Right renal cortex interstitium (tissue), 3 donors: ENCODE results near the gene CLSTN2. TPM values are rescaled to one million over a fixed set of nuclear protein-coding genes. Genes with fewer than 3 reads are reported as not detected.

Experiments
- DNase-seq, 3 donors: peaks; one replicate each; pipeline ENCODE4 v3.0.0-alpha.2; 2013; ENCODE audit warnings: low read depth in 3 of 3, low spot score in 2 of 3
- polyA plus RNA-seq, 3 donors: library from polyadenylated mRNA; unstranded; fragments of 120-200 nt; gene quantifications; one replicate each; pipeline ENCODE4 v1.2.1, GENCODE V29; 2013; ENCODE audit not compliant: insufficient read length in 3 of 3

The CLSTN2 gene
- polyA plus RNA-seq, 3 donors: 1.5 to 1.9 (median 1.5) TPM

- no peak for DNase-seq
These were observed 208.5 kb downstream of the CLSTN2 start for GRCh38 chr3:140143367-140144069.

- DNase-seq: no peak
These were observed 210.5 kb downstream of the CLSTN2 start for GRCh38 chr3:140145528-140145927.

DNA sequence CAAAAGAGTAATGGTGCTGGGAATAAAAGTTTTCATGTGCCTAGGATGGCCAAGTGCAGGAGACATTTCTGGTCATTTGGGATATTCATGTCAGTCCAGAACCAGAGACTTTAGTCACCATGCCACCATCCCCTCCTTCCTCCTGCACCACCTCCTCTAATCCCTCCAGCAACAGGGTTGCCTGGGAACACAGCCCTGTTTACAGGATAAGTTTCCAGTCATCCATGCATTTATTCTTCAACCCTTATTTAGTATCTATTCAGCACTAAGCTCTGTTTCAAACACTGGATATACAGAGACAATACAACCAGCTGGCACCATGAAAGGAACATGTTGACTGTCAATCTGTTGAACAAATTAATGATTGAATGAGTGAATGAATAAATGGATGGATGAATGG is 211.7 kb downstream of the CLSTN2 start:
- no peak for DNase-seq

- DNase-seq: no peak
These were observed 213.0 kb downstream of the CLSTN2 start for GRCh38 chr3:140147965-140148490.

DNA sequence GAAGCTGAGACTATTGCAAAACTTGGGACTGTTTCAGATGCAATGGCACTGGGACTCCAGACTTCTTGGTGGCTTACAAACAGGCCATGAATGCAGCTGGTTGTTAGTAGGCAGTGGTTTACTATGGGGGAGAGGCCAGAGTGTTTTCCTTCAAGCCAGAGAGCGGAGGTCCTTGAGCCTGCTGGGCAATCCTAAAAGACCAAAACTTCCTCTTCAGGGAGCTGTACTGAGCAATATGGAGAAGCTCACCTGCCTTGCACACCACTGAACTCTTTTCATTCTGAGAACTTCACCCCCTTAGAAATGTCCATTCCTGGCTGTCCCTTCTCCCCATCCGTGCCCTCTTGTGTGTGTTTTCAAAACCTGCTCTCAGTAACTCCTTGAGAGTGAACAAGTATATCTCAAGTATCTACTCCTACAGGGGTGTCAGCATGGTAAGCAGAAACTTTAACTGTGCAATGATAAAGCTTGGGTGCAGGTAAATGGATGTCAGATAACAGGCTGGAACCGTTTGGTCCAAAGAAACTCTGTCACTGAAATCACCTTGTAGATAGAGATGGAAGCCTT is 213.9 kb downstream of the CLSTN2 start:
- DNase-seq: no peak

- DNase-seq: no peak
These were observed 216.3 kb downstream of the CLSTN2 start for GRCh38 chr3:140151321-140151720.

GRCh38 chr3:140152851-140153639 is 218.1 kb downstream of the CLSTN2 start:
- no peak for DNase-seq

DNA sequence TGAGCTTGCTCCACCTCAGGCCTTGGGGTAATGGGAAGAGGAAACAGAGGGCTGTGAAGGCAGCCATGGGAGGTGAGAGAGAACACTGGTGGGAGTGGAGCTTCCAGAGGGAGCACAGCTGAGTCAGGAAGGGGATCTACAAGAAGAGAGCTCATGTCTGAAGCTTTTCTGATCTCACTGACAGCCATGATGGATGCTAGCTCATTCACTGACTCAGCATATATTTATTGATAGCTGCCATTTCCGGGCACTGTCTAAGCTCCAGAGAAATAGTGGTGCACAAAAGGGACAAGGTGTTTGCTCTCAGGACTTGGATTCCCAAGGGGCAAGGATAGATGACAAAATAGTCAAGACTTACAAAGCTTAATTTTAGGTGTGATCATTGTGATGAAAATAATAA is 218.8 kb downstream of the CLSTN2 start:
- DNase-seq: no peak

DNA sequence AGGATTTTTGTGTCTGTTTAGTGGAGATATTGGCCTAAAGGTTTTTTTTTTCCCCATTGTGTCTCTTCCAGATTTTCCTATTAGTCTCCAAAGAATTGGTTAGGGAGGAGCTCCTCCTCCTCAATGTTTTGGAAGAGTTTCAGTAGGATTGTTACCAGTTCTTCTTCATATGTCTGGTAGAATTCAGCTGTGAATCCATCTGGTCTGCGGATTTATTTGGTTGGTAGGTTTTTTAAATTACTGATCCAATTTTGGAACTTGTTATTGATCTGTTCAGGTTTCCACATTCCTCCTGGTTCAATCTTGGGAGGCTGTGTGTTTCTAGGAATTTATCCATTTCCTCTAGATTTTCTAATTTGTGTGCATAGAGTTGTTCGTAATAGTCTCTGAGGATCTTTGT is 222.2 kb downstream of the CLSTN2 start:
- no peak for DNase-seq

- DNase-seq: no peak
These were observed 224.7 kb downstream of the CLSTN2 start for GRCh38 chr3:140159646-140160045.

DNA sequence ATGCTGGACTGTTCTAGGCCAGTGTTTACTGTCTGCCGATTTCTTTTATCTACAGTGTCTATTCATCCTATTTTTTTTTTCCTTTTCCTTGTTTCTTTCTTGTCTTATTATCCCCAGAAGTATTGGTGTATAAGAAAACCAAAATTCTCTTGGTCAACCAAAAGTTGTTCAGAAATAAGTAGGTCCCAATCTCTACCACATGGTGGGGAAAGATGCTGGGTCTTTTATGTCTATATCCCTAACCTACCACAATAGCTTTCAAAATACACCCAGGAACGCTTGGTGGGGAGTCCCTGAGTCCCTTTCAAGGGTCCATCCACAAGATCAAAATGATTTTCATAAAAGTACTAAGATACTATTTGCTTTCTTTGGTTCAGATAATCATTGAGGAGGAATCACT is 225.6 kb downstream of the CLSTN2 start:
- no peak for DNase-seq

DNA sequence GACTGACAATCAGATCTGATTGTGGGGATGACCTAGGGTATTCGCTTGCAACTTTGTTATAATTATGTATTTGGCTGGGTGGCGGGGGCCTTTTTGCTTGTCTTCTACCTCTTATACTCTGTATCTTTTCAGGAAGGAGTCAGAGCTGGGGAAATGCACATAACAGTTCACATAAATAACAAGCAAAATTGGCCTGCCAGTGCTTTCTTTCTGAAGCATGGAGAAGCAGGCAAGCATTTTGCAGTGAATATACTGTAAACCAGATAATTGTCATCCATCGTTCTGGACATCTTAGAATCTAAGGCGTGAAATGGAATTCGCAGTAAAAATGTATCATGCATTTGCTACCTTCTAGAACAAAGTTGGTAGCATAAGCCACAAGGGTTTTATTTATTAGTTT is 227.6 kb downstream of the CLSTN2 start:
- DNase-seq: no peak

GRCh38 chr3:140163159-140163763 is 228.3 kb downstream of the CLSTN2 start:
- DNase-seq: no peak

- DNase-seq: no peak
These were observed 229.2 kb downstream of the CLSTN2 start for GRCh38 chr3:140164156-140164555.

- no peak for DNase-seq
These were observed 230.1 kb downstream of the CLSTN2 start for GRCh38 chr3:140164922-140165590.

DNA sequence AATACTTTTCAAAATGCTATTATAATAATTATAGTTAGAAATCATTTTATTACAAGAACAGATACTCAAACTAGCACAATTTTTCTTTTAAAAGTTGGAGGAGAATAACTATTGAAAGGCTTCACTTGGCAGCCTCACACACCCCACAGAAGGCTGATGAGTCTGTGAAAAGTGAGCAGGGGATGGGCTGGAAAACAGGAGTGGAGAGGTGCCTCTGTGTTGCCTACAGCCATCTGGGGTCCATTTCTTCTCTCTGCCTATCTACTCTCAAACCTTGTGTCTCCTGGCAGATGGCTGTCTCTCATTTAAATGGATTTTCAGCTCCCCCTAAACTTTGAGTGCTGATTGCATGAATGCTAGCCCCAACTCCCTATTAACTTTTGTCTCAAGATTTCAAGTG is 230.8 kb downstream of the CLSTN2 start:
- DNase-seq: no peak

DNA sequence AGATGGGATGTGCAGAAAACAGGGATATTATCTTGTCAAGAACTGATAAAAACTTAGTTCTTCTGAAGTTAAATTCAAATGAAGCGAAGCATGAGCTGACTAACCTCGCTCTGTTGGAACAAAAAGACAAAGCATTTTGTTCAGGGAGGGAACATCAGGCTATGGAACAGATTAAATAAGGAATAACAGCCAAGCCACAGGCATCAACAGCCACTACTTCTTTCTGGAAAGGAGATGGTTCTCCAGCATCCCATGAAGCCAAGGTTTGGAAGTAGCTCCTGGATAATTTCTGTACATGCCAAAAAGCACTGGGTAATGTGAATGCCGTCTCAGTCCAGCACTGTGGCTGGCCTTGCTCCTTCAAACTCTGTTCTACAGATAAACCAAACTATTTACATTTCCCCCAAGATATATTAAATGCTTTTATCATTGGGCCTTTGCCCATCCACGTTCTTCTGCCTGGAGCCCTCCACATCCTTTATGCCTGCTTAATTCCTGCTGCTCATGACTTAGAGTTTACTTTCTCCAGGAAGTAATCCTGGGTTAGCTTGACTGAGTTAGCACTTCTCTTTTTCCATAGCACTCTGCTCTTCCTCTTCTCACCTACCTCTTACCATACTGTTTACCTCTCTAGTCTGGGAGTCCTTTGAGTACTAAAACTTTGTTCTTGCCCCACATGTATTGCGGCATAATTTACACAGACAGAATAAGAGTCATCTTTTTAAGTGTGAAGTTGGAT is 232.0 kb downstream of the CLSTN2 start:
- DNase-seq: no peak

GRCh38 chr3:140167600-140168281 is 232.8 kb downstream of the CLSTN2 start:
- DNase-seq: no peak

- DNase-seq: no peak
These were observed 235.6 kb downstream of the CLSTN2 start for GRCh38 chr3:140170612-140171011.
